ENCODE measurements around the gene STRIP1.

Gene STRIP1

DNA sequence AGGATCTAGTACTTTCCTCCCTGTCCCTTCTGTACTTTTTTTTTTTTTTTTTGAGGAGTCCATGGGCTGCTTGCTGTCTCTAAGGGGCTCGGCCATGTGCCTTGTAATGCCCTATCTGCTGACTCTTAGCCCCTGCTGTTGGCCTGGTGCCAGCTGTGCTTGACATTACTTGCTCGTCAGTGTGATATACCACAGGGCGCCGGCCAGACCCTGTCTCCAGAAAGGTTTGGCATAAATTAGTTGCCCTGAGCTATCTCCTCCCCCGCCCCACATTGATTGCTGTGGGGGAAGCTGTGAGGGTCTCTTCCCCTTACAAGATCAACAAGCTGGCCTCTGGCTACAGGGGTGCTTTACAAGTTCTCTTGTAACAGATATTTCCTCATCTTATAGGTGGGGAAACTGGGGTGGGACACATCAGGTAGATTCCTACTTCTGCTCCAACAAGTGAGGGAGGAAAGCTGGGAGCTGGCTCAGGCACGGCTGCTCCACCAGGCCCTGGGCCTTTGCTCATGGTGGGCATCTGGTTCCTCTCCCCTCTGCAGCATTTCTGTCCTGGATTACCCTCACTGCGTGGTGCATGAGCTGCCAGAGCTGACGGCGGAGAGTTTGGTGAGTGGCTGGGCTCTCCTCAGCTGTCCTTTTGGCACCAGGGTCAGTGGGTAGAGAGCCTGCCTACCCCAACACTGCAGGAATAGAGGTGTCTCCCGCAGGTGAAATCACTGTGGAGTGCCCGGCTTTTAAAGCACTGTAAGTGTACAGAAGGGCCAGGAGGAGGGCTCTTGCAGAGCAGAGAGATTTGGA is 15.6 kb downstream of the STRIP1 start:
- no peak for DNase-seq (ENCODE audit: low read depth in 2 of 2)

DNA sequence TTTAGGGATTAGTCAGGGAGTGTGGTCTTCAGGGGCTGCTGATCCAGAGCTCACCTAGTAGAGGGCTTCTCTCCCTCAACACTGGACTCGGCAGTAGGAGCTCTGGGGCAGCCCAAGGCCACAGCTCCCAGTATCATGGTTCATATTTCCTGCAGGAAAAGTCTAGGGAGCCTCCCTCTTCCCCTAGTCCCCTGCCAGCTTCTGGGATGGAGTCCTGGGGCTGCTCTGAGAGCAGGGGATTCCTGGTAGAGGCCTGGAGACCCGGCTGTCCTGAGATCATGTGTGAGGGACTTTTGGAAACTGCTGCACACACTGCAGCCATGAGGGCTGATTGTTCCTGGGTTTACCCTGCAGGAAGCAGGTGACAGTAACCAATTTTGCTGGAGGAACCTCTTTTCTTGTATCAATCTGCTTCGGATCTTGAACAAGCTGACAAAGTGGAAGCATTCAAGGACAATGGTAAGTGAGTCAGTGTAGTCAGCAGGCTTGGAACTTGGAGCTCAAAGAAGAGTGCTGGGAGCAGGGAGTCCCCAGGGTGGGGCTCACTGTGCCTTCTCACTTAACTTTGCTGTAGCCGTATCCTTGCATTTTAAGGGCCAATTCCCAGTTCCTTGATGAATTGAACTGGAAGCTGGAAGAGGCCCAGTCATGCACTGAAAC is 16.3 kb downstream of the STRIP1 start:
- DNase-seq (ENCODE audit: low read depth in 2 of 2) = no peak

DNA sequence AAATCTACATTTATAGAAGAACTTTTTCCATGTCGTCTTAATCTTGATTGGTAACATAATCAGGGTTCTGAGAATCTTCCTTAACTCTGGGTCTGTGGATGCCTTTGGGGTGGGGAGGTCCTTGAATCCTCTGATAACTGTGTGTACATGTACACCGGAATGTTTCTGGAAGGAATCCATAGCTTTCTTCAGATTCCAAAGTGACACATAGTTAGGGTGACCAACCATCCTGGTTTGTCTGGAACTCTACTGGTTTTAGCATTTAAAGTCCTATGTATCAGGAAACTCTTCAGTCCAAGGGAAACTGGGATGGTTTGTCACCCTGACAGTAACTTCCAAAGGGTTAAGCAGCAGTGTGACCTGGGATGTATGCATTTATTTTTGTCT is 16.8 kb downstream of the STRIP1 start:
- no peak for DNase-seq (ENCODE audit: low read depth in 2 of 2)

DNA sequence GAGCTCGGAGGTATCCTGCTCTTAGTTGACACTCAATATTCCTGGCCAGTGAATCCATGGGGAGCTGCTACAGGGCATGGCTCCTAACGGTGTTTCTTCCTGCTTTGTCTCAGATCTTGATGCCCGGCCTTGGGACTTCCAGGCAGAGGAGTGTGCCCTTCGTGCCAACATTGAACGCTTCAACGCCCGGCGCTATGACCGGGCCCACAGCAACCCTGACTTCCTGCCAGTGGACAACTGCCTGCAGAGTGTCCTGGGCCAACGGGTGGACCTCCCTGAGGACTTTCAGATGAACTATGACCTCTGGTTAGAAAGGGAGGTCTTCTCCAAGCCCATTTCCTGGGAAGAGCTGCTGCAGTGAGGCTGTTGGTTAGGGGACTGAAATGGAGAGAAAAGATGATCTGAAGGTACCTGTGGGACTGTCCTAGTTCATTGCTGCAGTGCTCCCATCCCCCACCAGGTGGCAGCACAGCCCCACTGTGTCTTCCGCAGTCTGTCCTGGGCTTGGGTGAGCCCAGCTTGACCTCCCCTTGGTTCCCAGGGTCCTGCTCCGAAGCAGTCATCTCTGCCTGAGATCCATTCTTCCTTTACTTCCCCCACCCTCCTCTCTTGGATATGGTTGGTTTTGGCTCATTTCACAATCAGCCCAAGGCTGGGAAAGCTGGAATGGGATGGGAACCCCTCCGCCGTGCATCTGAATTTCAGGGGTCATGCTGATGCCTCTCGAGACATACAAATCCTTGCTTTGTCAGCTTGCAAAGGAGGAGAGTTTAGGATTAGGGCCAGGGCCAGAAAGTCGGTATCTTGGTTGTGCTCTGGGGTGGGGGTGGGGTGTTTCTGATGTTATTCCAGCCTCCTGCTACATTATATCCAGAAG is 19.4 kb downstream of the STRIP1 start:
- DNase-seq (ENCODE audit: low read depth in 2 of 2) = no peak

DNA sequence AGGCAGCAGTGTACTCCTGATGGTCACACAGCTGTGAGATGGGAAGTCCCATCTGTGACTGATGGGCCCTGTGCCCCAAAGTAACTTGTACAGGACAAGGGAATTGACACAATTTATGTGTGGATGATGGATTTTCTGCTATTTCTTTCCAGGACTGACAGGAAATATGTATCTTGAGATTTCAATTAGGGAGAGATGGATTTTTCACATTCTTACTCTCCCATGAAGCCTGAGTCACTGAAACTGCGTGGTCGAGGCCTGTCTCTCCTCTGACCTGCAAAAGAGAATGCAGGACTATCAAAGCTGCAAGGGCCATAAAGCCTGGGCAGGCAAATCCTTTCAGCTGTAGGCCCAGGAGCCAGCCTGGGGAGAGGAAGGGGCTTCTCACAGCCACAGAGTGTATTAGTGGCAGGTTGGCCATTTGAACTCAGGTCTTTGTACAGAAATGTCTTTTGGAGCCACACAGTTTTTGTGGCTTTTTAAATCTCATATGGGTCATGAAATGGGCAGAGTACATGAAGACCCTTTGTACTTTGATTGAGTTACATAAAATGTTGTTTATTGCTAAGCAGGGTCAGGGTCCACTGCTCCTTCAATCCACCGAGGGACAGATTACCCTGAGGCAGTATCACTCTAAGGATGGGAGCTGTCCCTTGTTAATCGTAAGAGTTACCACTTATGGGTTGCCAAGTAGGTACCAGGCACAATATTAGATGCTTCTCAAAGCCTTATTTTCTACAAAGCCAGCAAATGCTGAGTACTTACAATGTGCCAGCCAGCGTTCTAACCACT is 21.3 kb downstream of the STRIP1 start:
- no peak for DNase-seq (ENCODE audit: low read depth in 2 of 2)

DNA sequence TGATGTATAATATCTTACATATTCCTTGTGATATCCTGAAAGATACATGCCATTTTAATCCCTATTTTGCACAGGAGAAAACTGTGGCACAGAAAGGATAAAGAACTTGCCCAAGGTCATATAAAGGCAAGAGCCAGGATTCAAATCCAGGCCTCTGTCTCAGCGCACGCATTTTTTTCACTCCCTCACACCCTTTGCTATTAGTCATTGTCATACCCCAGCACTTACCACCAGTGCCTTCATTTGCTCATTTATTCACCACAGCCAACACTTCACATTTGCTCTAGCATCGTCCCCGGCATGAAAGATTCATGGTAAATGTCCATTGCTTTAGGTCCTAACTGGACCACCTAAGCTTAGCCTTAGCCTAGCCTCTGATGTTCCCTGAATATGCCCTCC is 21.9 kb downstream of the STRIP1 start:
- DNase-seq (ENCODE audit: low read depth in 2 of 2) = no peak

DNA sequence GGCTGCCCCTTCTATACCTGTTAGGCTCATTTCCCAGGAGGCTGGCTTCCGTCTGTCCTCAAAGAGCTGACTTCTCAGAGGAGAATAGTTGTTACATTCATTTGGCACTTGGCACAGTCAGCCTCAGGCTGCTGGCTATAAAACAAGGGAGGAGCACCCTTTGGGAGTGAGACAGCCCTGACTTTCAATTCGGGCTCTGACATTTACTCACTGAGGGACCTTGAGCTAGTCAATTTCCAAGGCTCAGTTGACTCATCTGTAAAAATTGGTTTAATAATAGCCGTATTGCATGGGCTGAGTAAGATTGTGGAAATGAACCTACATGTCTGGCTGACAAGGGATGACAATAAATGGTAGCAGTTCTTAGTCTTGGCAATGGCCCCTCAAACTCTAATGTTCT is 22.4 kb downstream of the STRIP1 start:
- no peak for DNase-seq (ENCODE audit: low read depth in 2 of 2)

DNA sequence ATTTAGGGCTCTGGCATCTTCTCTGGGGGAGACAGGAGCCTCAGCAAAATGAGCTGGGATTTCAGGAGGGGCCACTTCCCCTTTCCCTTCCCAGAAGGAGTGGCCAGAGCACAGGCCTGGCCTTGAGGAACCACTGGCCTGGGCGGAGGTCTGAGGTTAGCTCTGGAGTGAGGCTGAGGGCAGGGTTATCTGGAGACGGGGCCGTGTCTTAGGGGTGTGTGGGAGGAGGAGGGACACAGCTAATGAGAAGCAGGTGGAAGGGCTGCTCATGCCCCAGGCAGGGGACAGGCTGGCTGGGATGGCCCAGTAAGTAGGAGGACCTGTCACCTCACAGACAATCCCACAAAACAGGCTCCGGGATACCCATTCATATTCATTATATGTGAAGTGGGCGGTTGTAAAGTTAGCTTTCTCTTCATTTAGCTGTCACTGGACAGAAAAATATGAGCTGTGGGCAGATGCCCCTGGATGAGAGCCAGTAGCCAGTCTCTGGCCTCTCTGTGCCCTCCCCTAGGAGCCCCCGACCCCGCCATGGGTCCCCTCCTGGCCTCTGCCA is 23.6 kb downstream of the STRIP1 start:
- DNase-seq (ENCODE audit: low read depth in 2 of 2) = no peak

DNA sequence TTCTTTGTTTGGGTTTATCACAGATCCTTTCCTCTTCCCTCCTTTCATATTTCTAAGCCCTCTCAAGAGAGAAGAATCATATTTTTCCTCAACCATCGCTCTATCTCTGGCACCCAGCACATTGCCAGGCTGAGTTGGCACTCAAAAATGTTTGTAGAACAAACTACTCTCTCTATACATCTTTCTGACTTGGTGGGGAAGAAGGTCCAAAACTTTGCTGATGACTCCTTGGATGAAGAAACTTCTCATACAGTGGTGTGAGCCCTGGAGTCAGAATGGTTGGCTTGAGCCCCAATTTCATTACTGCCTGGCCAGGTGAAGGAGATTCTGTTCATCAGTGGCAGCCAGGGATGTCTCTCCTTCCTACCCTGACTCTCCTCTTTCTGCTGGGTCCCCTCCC is 24.2 kb downstream of the STRIP1 start:
- DNase-seq (ENCODE audit: low read depth in 2 of 2) = no peak

DNA sequence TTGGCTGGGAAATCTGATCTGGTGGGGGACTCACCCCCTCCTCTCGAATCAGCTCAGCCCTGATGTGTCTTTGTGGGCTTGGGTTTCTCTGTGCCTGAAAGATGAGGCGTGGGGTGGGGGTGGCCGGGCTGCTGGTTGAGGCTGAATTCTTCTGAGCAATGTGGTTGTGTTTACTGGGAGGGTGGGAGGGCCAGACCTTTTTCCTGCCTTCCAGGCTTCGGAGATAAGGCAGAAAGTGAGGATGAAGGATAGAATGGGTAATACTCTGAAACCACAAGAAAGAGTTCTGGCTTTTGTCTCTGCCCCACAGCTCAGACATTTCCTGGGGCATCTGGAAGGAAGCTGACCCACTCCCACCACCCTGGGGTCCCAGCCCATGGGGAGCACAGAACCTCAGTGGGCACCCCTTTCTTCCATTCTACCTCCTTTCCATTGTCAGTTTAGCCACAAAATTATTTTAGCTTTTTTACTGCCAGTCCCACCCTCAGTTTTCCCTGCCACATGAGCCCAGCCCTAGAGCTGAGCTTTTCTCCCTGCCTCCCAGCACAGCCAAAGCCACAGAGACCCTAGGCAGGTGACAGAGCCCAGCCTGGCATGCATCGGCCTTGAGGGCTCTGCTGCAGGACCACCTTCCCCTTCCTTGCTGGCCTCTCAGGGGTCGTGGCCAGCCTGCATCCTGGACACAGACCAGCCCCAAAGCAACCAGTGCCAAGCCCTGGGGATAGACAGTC is 24.9 kb downstream of the STRIP1 start:
- DNase-seq (ENCODE audit: low read depth in 2 of 2) = no peak

DNA sequence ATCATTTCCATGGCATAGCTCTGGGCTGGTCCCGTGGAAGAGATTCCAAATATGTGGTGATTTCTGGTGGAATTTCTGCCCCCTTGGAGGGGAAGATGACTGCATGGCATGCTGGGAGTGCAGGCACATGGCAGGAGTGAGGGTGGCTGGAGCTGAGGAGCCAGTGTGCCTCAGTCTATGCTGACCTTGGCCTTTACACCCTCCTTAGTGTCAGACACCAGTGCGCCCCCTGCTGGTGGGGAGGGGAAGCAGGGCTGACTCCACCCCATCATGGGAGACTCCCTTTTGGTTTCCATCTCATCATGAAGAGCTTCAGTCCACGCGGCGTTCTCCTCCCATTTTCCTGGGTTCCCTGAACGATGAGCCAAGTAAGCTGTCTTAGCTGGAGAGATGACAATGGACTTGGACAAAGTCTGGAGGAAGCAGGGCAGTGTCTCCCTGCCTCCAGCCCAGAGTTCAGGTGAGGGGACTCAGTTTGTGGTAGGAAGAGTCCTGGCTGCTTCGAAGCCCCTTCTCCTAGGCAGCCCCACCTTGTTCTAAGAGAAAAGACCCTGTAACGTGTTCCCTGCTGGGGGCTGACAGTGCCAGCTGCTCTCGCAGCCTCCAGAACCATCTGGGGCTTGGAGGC is 25.7 kb downstream of the STRIP1 start:
- no peak for DNase-seq (ENCODE audit: low read depth in 2 of 2)

DNA sequence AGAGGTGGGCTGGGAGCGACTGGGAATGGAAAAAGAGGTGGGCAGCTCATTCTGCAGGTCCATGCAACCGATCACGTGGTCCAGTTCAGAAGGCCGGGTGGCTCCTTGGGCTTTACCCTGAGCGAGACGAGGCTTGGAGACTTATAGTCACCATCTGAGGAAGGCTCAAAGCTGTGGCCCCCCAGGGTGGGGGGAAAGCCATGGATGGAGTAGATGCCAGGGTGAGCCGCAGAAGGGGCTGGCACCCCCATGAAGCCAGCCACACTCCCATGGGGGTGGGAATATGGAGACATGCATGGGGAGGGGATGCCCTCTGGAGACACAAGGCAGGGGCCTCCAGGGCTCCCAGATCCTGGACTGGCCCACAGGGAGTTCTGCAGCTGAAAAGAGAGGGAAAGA is 26.2 kb downstream of the STRIP1 start:
- DNase-seq (ENCODE audit: low read depth in 2 of 2) = no peak

DNA sequence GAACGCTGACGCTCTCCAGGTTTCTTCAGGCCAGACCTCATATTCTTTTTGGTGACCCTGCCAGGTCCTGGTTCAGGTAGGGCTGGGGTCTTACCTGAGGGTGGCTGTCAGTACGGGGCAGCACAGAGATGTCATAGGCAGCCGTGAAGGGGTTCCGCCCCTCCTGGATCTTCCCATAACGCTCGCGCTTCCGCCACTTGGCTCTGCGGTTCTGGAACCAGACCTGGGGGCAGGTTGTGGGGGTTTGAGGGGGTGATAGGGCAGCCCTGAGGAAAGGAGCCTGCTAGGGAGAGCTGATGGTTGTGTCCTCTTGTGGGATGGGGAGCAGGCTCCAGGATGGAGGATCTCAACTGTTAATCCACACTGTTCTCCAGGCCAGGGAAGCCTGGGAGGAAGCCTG is 26.9 kb downstream of the STRIP1 start:
- no peak for DNase-seq (ENCODE audit: low read depth in 2 of 2)

DNA sequence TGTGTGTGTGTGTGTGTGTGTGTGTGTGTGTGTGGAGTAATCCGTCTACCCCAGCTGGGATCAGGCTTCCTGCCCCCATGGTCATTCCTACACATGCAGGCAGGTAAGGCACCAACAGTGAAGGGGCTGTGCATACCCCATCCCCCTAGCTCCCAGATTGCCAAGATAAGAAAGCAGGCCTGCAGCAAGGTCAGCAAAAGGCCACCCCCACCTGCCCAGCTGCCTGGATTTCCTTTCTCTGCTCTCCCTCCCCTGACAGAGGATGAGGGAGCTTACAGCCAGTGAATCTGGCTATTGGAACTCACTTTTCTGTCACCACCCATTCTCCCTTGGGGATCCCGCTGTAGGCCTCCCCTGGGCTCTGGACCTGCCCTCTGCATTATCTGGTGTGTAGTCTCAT is 28.2 kb downstream of the STRIP1 start:
- DNase-seq (ENCODE audit: low read depth in 2 of 2) = no peak

DNA sequence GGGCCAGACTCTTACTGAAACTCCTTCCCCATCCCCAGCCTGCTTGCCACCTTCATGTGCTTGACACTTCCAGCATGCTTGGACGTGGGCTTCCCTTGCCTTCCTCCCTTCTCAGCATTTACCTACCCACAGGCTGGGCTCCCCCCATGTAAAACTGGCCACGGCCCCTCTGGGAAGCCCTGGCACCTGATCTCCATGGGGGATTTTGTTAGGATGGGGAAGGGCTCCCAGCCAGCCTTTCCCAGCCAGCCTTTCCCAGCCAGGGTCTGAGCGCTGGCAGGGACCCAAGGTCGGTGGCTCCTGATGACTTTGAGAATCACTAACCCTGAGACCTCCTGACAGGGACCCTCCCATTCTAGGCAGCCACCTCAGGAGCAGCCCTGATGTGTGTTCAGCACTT is 29.4 kb downstream of the STRIP1 start:
- no peak for DNase-seq (ENCODE audit: low read depth in 2 of 2)

DNA sequence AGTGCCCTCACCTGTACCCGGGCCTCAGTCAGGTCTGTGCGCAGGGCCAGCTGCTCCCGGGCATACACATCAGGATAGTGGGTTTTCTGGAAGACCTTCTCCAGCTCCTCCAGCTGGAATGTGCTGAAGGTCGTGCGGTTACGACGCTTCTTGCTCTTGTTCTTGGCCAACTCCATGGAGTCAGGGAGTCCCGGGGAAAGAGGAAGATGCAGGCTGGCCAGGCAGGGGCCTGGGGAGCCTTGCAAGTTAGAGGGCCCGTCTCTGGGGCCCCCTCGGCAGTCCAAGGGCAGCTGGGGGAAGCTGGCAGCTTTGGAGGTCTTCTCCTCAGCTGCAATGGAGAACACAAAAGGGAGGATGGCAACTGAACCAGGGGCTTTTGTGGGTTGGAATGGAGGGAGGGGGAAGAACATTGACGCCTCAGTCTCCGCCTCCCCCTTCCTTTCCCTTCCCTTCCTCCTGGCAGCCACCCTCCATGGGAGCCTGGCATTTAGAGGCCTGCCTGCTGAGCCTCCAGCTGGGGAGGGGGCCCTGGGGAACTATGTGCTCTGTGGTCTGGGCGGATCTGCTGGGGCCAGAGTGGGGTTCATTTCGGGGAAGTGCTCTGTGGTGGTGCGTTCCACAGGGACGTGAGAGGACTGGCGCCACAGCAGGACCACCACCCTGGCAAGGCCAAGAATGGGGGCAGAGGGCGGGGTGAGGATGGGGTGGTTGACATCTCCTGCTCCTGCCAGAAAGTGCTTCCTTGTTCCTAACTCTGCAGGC is 30.3 kb downstream of the STRIP1 start:
- DNase-seq (ENCODE audit: low read depth in 2 of 2) = no peak

DNA sequence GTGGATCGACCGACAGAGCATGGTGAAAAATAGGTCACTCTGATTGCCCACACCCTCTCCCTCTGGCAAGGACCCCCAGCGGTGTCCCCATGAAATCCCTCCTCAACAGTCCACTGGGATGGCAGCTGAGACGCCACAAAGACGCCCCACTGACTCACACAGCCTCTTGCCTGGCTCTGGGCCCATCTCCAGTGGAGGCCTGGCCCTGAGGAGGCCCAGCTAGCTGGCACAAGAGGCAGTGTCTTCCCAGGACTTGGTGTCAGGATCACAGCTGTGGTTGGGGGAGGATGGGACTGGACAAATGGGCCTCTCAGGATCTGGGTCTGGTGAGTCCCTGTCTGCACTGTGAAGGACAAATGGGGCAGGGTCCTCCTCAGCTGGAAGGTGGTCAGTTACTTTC is 31.4 kb downstream of the STRIP1 start:
- DNase-seq (ENCODE audit: low read depth in 2 of 2) = no peak

DNA sequence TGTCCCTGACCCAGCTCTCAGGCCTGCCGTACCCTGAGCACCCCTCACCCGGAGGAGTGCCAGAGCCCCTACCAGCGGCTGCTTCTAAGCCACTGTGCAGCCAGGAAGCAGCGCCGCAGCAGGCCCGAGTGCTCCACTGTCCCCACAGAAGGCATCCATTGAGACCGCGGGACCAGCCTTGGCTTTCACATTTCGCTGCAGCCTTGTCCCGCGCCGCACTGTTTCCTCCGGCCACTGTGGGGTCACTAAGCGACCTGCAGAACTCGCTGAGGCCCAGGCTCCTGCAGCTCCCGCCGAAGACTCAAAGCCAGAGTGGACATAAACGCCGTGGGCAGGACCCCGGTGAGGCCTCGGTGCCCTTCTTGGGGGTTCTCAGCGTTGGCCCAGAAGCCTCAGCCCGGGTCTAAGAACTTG is 33.1 kb downstream of the STRIP1 start:
- DNase-seq (ENCODE audit: low read depth in 2 of 2) = no peak

DNA sequence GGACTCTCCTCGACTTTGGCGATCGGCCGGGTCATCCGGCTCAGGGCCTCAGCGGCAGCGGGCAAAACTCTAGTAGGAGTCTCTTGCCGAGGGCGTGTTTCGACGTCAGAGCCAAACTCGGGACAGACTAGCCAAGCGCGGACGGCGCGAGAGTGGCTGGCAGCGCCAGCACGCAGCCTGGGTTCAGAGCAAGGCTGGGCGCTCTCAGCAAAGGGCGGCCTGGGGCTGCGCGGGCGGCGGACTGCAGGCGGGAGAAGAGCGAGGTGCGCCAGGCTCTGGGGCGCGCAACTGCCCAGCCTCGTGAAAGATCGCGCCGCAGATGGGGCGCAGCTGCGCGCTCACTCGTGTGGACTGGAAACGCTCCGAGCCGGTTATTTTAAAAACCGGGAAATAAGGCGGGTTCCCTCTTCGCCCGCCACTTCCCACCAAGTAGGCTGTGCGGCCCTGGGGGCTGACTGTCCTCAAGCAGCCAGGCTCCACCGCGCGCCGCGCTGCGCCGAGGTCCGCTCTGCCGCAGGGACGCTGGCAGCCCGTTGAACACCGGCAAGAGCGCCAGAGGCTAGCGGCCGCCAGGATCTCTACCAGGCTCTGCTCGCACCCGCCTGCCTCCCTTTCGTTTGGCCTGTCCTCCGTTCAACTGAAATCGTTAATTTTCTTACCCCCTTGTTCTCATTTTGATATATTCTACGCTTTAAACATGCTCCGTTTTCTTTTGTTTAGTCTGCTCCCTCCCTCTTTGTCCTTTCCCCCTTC is 33.6 kb downstream of the STRIP1 start:
- no peak for DNase-seq (ENCODE audit: low read depth in 2 of 2)

Measured in fibroblast of skin of left biceps (primary cell).